Central memory CD8-positive, alpha-beta T cell (primary cell): Measurements from ENCODE around the gene CORO1C.
"Not testable (repeated sequence)": the region's sequence is repeated elsewhere in the genome, so short reads cannot be mapped to it uniquely, and the experiment has no call there.

Source experiments
- ATAC-seq: fragments of 150-1000 bp; cut with Tn5 transposase; replicated peaks from 2 replicates; pipeline ENCODE4 v1.10.0; 2022; ENCODE audit warnings: mild to moderate bottlenecking, moderate FRiP score, moderate number of reproducible peaks; ENCODE audit not compliant: poor library complexity, severe bottlenecking; ENCODE audit errors: extremely low read depth
- DNase-seq, 2 donors: peaks; one replicate each; pipeline ENCODE4 v3.0.0; 2021; ENCODE audit warnings: low spot score in 2 of 2
- H3K27ac Mint-ChIP-seq: one replicate; pipeline ENCODE4 v1.8.0; 2022; ENCODE audit warnings: low read depth, mild to moderate bottlenecking, moderate library complexity, mixed read lengths
- H3K27me3 Mint-ChIP-seq: one replicate; pipeline ENCODE4 v1.8.0; 2022; ENCODE audit warnings: mixed read lengths
- H3K36me3 Mint-ChIP-seq: one replicate; pipeline ENCODE4 v1.8.0; 2022; ENCODE audit warnings: mild to moderate bottlenecking, moderate library complexity, mixed read lengths; ENCODE audit not compliant: insufficient read depth
- H3K4me1 Mint-ChIP-seq: one replicate; pipeline ENCODE4 v1.8.0; 2022; ENCODE audit warnings: mixed read lengths
- H3K4me3 Mint-ChIP-seq: one replicate; pipeline ENCODE4 v1.8.0; 2022; ENCODE audit warnings: mild to moderate bottlenecking, moderate library complexity, mixed read lengths
- H3K9me3 Mint-ChIP-seq: one replicate; pipeline ENCODE4 v1.8.0; 2022; ENCODE audit warnings: mixed read lengths

Gene CORO1C

GRCh38 chr12:108668063-108668462 lies 63.3 kb downstream of the CORO1C start:
- Mint-ChIP-seq H3K27ac (no peak overlapping the region), H3K4me1 (peaks cover 7% of the 10 kb centered on the region), H3K36me3 (peaks cover 1% of the 10 kb centered on the region), H3K27me3 (no peaks in the 10 kb centered on the region), H3K4me3 (no peak overlapping the region), H3K9me3 (no peaks in the 10 kb centered on the region)
- no peak for DNase-seq
- ATAC-seq: no peak

- no peaks in the 10 kb centered on the region for H3K27me3 Mint-ChIP-seq
- no peaks in the 10 kb centered on the region for H3K9me3 Mint-ChIP-seq
- DNase-seq (no peak), ATAC-seq (no peak)
- no peak overlapping the region for H3K4me3 Mint-ChIP-seq
- H3K36me3 Mint-ChIP-seq: peaks cover 1% of the 10 kb centered on the region
- peaks cover 7% of the 10 kb centered on the region for H3K4me1 Mint-ChIP-seq
- H3K27ac Mint-ChIP-seq: no peak overlapping the region
Measured at GRCh38 chr12:108667349-108667748, 64.0 kb downstream of the CORO1C start.

GRCh38 chr12:108666401-108666881 lies 64.9 kb downstream of the CORO1C start:
- DNase-seq: no peak
- peaks cover 7% of the 10 kb centered on the region for H3K4me1 Mint-ChIP-seq
- H3K9me3 Mint-ChIP-seq: no peaks in the 10 kb centered on the region
- H3K36me3 Mint-ChIP-seq: peaks cover 1% of the 10 kb centered on the region
- H3K27me3 Mint-ChIP-seq: no peaks in the 10 kb centered on the region
- H3K27ac Mint-ChIP-seq: no peak overlapping the region
- no peak overlapping the region for H3K4me3 Mint-ChIP-seq
- no peak for ATAC-seq

- no peak overlapping the region for H3K27ac Mint-ChIP-seq
- ATAC-seq: no peak
- H3K27me3 Mint-ChIP-seq: no peaks in the 10 kb centered on the region
- no peak for DNase-seq
- H3K9me3 Mint-ChIP-seq: no peaks in the 10 kb centered on the region
- peaks cover 7% of the 10 kb centered on the region for H3K4me1 Mint-ChIP-seq
- peaks cover 1% of the 10 kb centered on the region for H3K36me3 Mint-ChIP-seq
- no peak overlapping the region for H3K4me3 Mint-ChIP-seq
Measured at GRCh38 chr12:108665608-108666202, 65.6 kb downstream of the CORO1C start.

GRCh38 chr12:108664338-108665258 lies 66.7 kb downstream of the CORO1C start:
- DNase-seq: peak; percentile 70 to 79
- no peaks in the 10 kb centered on the region for H3K9me3 Mint-ChIP-seq
- H3K27ac Mint-ChIP-seq: peak overlapping the region; percentile 78
- peaks cover 1% of the 10 kb centered on the region for H3K36me3 Mint-ChIP-seq
- ATAC-seq: peak; percentile 96
- H3K4me3 Mint-ChIP-seq: no peak overlapping the region
- peaks cover 7% of the 10 kb centered on the region for H3K4me1 Mint-ChIP-seq
- no peaks in the 10 kb centered on the region for H3K27me3 Mint-ChIP-seq

GRCh38 chr12:108663324-108664015 lies 67.8 kb downstream of the CORO1C start:
- Mint-ChIP-seq H3K27me3 (no peaks in the 10 kb centered on the region), H3K36me3 (peaks cover 1% of the 10 kb centered on the region), H3K9me3 (no peaks in the 10 kb centered on the region), H3K4me1 (peaks cover 7% of the 10 kb centered on the region), H3K27ac (no peak overlapping the region), H3K4me3 (no peak overlapping the region)
- ATAC-seq: no peak
- no peak for DNase-seq

GRCh38 chr12:108658115-108658514 lies 73.2 kb downstream of the CORO1C start:
- DNase-seq, H3K27me3 Mint-ChIP-seq, ATAC-seq, H3K36me3 Mint-ChIP-seq, H3K9me3 Mint-ChIP-seq, H3K4me3 Mint-ChIP-seq, H3K27ac Mint-ChIP-seq, H3K4me1 Mint-ChIP-seq: not testable (repeated sequence)

- Mint-ChIP-seq H3K27me3 (no peaks in the 10 kb centered on the region), H3K4me3 (no peak overlapping the region), H3K27ac (no peak overlapping the region), H3K4me1 (no peaks in the 10 kb centered on the region), H3K36me3 (no peaks in the 10 kb centered on the region), H3K9me3 (no peaks in the 10 kb centered on the region)
- ATAC-seq (no peak), DNase-seq (no peak)
Measured at GRCh38 chr12:108657130-108657745, 74.1 kb downstream of the CORO1C start.

GRCh38 chr12:108656247-108656646 lies 75.1 kb downstream of the CORO1C start:
- not testable (repeated sequence) for H3K4me1 Mint-ChIP-seq, ATAC-seq, H3K4me3 Mint-ChIP-seq

GRCh38 chr12:108655812-108656175 lies 75.5 kb downstream of the CORO1C start:
- not testable (repeated sequence) for DNase-seq, H3K4me1 Mint-ChIP-seq

More at GRCh38 chr12:108656247-108656646, 75.1 kb downstream of the CORO1C start:
- DNase-seq, H3K9me3 Mint-ChIP-seq, H3K27me3 Mint-ChIP-seq, H3K27ac Mint-ChIP-seq, H3K36me3 Mint-ChIP-seq: not testable (repeated sequence)

GRCh38 chr12:108654622-108655021 lies 76.7 kb downstream of the CORO1C start:
- not testable (repeated sequence) for ATAC-seq, H3K4me3 Mint-ChIP-seq, H3K27ac Mint-ChIP-seq

More at GRCh38 chr12:108655812-108656175, 75.5 kb downstream of the CORO1C start:
- not testable (repeated sequence) for H3K36me3 Mint-ChIP-seq, H3K4me3 Mint-ChIP-seq, H3K27me3 Mint-ChIP-seq, ATAC-seq, H3K27ac Mint-ChIP-seq, H3K9me3 Mint-ChIP-seq

GRCh38 chr12:108653922-108654321 lies 77.4 kb downstream of the CORO1C start:
- Mint-ChIP-seq H3K4me1 (no peaks in the 10 kb centered on the region), H3K36me3 (peaks cover 7% of the 10 kb centered on the region), H3K9me3 (no peaks in the 10 kb centered on the region), H3K27me3 (no peaks in the 10 kb centered on the region), H3K27ac (no peak overlapping the region), H3K4me3 (no peak overlapping the region)
- DNase-seq (no peak), ATAC-seq (no peak)

More at GRCh38 chr12:108654622-108655021, 76.7 kb downstream of the CORO1C start:
- H3K4me1 Mint-ChIP-seq, DNase-seq, H3K27me3 Mint-ChIP-seq, H3K9me3 Mint-ChIP-seq, H3K36me3 Mint-ChIP-seq: not testable (repeated sequence)
